ENCODE measurements around the gene VAT1L. TPM values are rescaled to one million over a fixed set of nuclear protein-coding genes. Genes with fewer than 3 reads are reported as not detected.

VAT1L gene
- not detected for total RNA-seq
- not detected for polyA plus RNA-seq

GRCh38 chr16:77788181-77789084 is at the start of gene VAT1L:
Gene VAT1L, plus strand, starts transcription at chr16:77788564. Its CDS starts 119 bp downstream, at chr16:77788683.
- Histone ChIP-seq H3K27me3 (ENCODE audit: control insufficient read depth, insufficient read depth, low read length) (peaks cover 34% of the 10 kb centered on the region), H3K4me3 (ENCODE audit: low read depth, low read length) (no peak within 1 kb of the TSS), H3K9me3 (ENCODE audit: control insufficient read depth in 2 of 2, low read length in 2 of 2) (no peaks in the 10 kb centered on the region), H3K4me1 (ENCODE audit: control insufficient read depth, insufficient read depth, low read length, poor library complexity, severe bottlenecking) (peaks cover 14% of the 10 kb centered on the region), H3K36me3 (ENCODE audit: control insufficient read depth, insufficient read depth, low read length) (no peaks in the 10 kb centered on the region), H3K27ac (ENCODE audit: insufficient read depth, low read length, poor library complexity, severe bottlenecking) (no peak within 1 kb of the TSS)
- DNase-seq: peak in 1 of 3 donors; percentile 5
- H3K9me3 Mint-ChIP-seq: no peaks in the 10 kb centered on the region
- H3K36me3 Mint-ChIP-seq: no peaks in the 10 kb centered on the region
- ATAC-seq (ENCODE audit: low read depth in 2 of 2): no peak
- H3K27ac Mint-ChIP-seq: no peak within 1 kb of the TSS
- H3K27me3 Mint-ChIP-seq: peaks cover 59% of the 10 kb centered on the region
- peaks cover 0 to 12% (median 6%) of the 10 kb centered on the region in 4 donors for H3K4me1 Mint-ChIP-seq
- H3K4me3 Mint-ChIP-seq: peak within 1 kb of the TSS in 3 of 4 donors; percentile 33 to 41 (median 36)

GRCh38 chr16:77738706-77739558 is 49.4 kb upstream of the VAT1L start:
- H3K4me3 Mint-ChIP-seq: no peak overlapping the region

GRCh38 chr16:77739559-77739892 is 48.8 kb upstream of the VAT1L start:
- Mint-ChIP-seq H3K4me1 (peaks cover 0 to 3% (median 0%) of the 10 kb centered on the region in 4 donors), H3K9me3 (peaks cover 0 to 1% (median 0%) of the 10 kb centered on the region in 7 donors), H3K27ac (no peak overlapping the region), H3K27me3 (no peaks in the 10 kb centered on the region), H3K4me3 (no peak overlapping the region), H3K36me3 (peaks cover 21% of the 10 kb centered on the region)
- no peaks in the 10 kb centered on the region for H3K27me3 ChIP-seq (ENCODE audit: control insufficient read depth, insufficient read depth, low read length)
- DNase-seq: no peak
- H3K36me3 ChIP-seq (ENCODE audit: control insufficient read depth, insufficient read depth, low read length): no peaks in the 10 kb centered on the region
- no peaks in the 10 kb centered on the region for H3K4me1 ChIP-seq (ENCODE audit: control insufficient read depth, insufficient read depth, low read length, poor library complexity, severe bottlenecking)
- no peak overlapping the region for H3K27ac ChIP-seq (ENCODE audit: insufficient read depth, low read length, poor library complexity, severe bottlenecking)
- H3K9me3 ChIP-seq (ENCODE audit: control insufficient read depth in 2 of 2, low read length in 2 of 2): no peaks in the 10 kb centered on the region
- no peak for ATAC-seq (ENCODE audit: low read depth in 2 of 2)
- H3K4me3 ChIP-seq (ENCODE audit: low read depth, low read length): no peak overlapping the region

More at GRCh38 chr16:77738706-77739558, 49.4 kb upstream of the VAT1L start:
- Histone ChIP-seq H3K9me3 (ENCODE audit: control insufficient read depth in 2 of 2, low read length in 2 of 2) (no peaks in the 10 kb centered on the region), H3K36me3 (ENCODE audit: control insufficient read depth, insufficient read depth, low read length) (no peaks in the 10 kb centered on the region), H3K27me3 (ENCODE audit: control insufficient read depth, insufficient read depth, low read length) (no peaks in the 10 kb centered on the region), H3K4me1 (ENCODE audit: control insufficient read depth, insufficient read depth, low read length, poor library complexity, severe bottlenecking) (no peaks in the 10 kb centered on the region), H3K27ac (ENCODE audit: insufficient read depth, low read length, poor library complexity, severe bottlenecking) (no peak overlapping the region), H3K4me3 (ENCODE audit: low read depth, low read length) (no peak overlapping the region)
- peaks cover 23% of the 10 kb centered on the region for H3K36me3 Mint-ChIP-seq
- no peak for ATAC-seq (ENCODE audit: low read depth in 2 of 2)
- H3K4me1 Mint-ChIP-seq: peaks cover 0 to 3% (median 0%) of the 10 kb centered on the region in 4 donors
- H3K9me3 Mint-ChIP-seq: peaks cover 0 to 2% (median 0%) of the 10 kb centered on the region in 7 donors
- H3K27me3 Mint-ChIP-seq: no peaks in the 10 kb centered on the region
- H3K27ac Mint-ChIP-seq: no peak overlapping the region
- no peak for DNase-seq

- Histone ChIP-seq H3K36me3 (ENCODE audit: control insufficient read depth, insufficient read depth, low read length) (no peaks in the 10 kb centered on the region), H3K27me3 (ENCODE audit: control insufficient read depth, insufficient read depth, low read length) (no peaks in the 10 kb centered on the region), H3K4me1 (ENCODE audit: control insufficient read depth, insufficient read depth, low read length, poor library complexity, severe bottlenecking) (no peaks in the 10 kb centered on the region), H3K9me3 (ENCODE audit: control insufficient read depth in 2 of 2, low read length in 2 of 2) (no peaks in the 10 kb centered on the region), H3K4me3 (ENCODE audit: low read depth, low read length) (no peak overlapping the region), H3K27ac (ENCODE audit: insufficient read depth, low read length, poor library complexity, severe bottlenecking) (no peak overlapping the region)
- Mint-ChIP-seq H3K27ac (no peak overlapping the region), H3K27me3 (peaks cover 5% of the 10 kb centered on the region), H3K4me3 (no peak overlapping the region), H3K36me3 (peaks cover 5% of the 10 kb centered on the region), H3K4me1 (peaks cover 0 to 3% (median 0%) of the 10 kb centered on the region in 4 donors), H3K9me3 (no peaks in the 10 kb centered on the region)
- DNase-seq (no peak), ATAC-seq (ENCODE audit: low read depth in 2 of 2) (no peak)
Observed at GRCh38 chr16:77744141-77744540, 44.2 kb upstream of the VAT1L start.

GRCh38 chr16:77745972-77746371 is 42.4 kb upstream of the VAT1L start:
- no peaks in the 10 kb centered on the region for H3K36me3 ChIP-seq (ENCODE audit: control insufficient read depth, insufficient read depth, low read length)
- no peaks in the 10 kb centered on the region for H3K4me1 Mint-ChIP-seq

GRCh38 chr16:77748421-77749005 is 39.9 kb upstream of the VAT1L start:
- H3K36me3 Mint-ChIP-seq: no peaks in the 10 kb centered on the region
- H3K36me3 ChIP-seq (ENCODE audit: control insufficient read depth, insufficient read depth, low read length): no peaks in the 10 kb centered on the region
- no peak for DNase-seq
- no peaks in the 10 kb centered on the region for H3K4me1 ChIP-seq (ENCODE audit: control insufficient read depth, insufficient read depth, low read length, poor library complexity, severe bottlenecking)
- H3K4me1 Mint-ChIP-seq: no peaks in the 10 kb centered on the region
- H3K27ac Mint-ChIP-seq: no peak overlapping the region
- no peak overlapping the region for H3K4me3 Mint-ChIP-seq
- no peaks in the 10 kb centered on the region for H3K9me3 ChIP-seq (ENCODE audit: control insufficient read depth in 2 of 2, low read length in 2 of 2)
- H3K4me3 ChIP-seq (ENCODE audit: low read depth, low read length): no peak overlapping the region
- peaks cover 14% of the 10 kb centered on the region for H3K27me3 Mint-ChIP-seq
- peaks cover 12% of the 10 kb centered on the region for H3K27me3 ChIP-seq (ENCODE audit: control insufficient read depth, insufficient read depth, low read length)
- H3K9me3 Mint-ChIP-seq: peaks cover 0 to 2% (median 0%) of the 10 kb centered on the region in 7 donors
- ATAC-seq (ENCODE audit: low read depth in 2 of 2): no peak
- no peak overlapping the region for H3K27ac ChIP-seq (ENCODE audit: insufficient read depth, low read length, poor library complexity, severe bottlenecking)

More at GRCh38 chr16:77745972-77746371, 42.4 kb upstream of the VAT1L start:
- Histone ChIP-seq H3K9me3 (ENCODE audit: control insufficient read depth in 2 of 2, low read length in 2 of 2) (no peaks in the 10 kb centered on the region), H3K4me3 (ENCODE audit: low read depth, low read length) (no peak overlapping the region), H3K27ac (ENCODE audit: insufficient read depth, low read length, poor library complexity, severe bottlenecking) (no peak overlapping the region), H3K27me3 (ENCODE audit: control insufficient read depth, insufficient read depth, low read length) (peaks cover 2% of the 10 kb centered on the region), H3K4me1 (ENCODE audit: control insufficient read depth, insufficient read depth, low read length, poor library complexity, severe bottlenecking) (no peaks in the 10 kb centered on the region)
- Mint-ChIP-seq H3K4me3 (no peak overlapping the region), H3K27ac (no peak overlapping the region), H3K27me3 (peaks cover 5% of the 10 kb centered on the region), H3K9me3 (peaks cover 0 to 2% (median 0%) of the 10 kb centered on the region in 7 donors), H3K36me3 (peaks cover 5% of the 10 kb centered on the region)
- DNase-seq (no peak), ATAC-seq (ENCODE audit: low read depth in 2 of 2) (no peak)

- no peak overlapping the region for H3K4me3 Mint-ChIP-seq
- H3K27ac Mint-ChIP-seq: no peak overlapping the region
- DNase-seq: no peak
- no peaks in the 10 kb centered on the region for H3K36me3 Mint-ChIP-seq
- H3K27me3 Mint-ChIP-seq: peaks cover 17% of the 10 kb centered on the region
- ATAC-seq (ENCODE audit: low read depth in 2 of 2): no peak
- Histone ChIP-seq H3K4me3 (ENCODE audit: low read depth, low read length) (no peak overlapping the region), H3K27ac (ENCODE audit: insufficient read depth, low read length, poor library complexity, severe bottlenecking) (no peak overlapping the region), H3K9me3 (ENCODE audit: control insufficient read depth in 2 of 2, low read length in 2 of 2) (no peaks in the 10 kb centered on the region), H3K27me3 (ENCODE audit: control insufficient read depth, insufficient read depth, low read length) (peaks cover 12% of the 10 kb centered on the region), H3K36me3 (ENCODE audit: control insufficient read depth, insufficient read depth, low read length) (no peaks in the 10 kb centered on the region), H3K4me1 (ENCODE audit: control insufficient read depth, insufficient read depth, low read length, poor library complexity, severe bottlenecking) (no peaks in the 10 kb centered on the region)
- H3K9me3 Mint-ChIP-seq: peaks cover 0 to 5% (median 0%) of the 10 kb centered on the region in 7 donors
- H3K4me1 Mint-ChIP-seq: no peaks in the 10 kb centered on the region
Observed at GRCh38 chr16:77749415-77749814, 38.9 kb upstream of the VAT1L start.

All from CD4-positive, CD25-positive, alpha-beta regulatory T cell (primary cell).